ENCODE measurements around the gene PIGU.

The PIGU gene

GRCh38 chr20:34638039-34638292 is 38.9 kb downstream of the PIGU start:
- H3K4me3 ChIP-seq (ENCODE audit: low read depth, low read length): no peak overlapping the region
- no peak for TF ChIP-seq CTCF (IDR thresholded peaks at IDR 0.05; ENCODE audit: low read depth, low read length)

DNA sequence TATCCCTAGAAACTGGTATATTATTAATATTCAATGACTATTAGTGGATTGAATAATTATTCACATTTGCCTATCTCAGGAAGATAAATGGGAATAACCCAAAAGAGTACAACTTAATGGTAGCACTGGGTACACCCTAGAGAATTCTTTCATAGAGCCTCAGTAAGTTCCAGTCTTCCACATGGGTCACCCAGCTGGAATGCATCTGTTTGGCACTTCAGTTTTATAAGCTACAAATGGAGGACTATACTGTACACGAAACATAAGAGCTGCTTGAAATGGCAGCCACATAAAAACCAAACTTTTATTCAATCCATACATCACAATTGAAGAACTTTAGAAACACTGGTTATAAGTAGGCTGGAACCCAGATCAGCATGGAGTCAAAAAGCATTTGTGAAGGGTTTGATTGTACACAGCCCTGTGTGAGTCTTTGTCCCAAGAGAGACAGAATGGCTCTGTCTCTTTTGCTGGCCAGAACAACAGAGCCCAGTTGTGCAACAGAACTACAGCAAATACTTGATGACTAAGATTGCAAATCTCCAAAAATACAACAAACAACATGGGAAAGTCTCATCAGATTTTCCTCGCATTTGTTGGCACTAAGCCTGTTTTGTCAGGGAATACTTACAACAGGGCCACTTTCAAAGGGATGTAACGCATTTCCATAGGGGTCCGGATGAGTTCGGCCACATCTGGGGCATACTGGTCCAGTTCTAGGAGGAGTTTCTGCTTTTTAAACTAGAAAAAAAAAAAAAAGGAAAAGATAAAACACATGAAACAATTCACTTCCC is 39.5 kb downstream of the PIGU start:
- TF ChIP-seq CTCF (IDR thresholded peaks at IDR 0.05; ENCODE audit: low read depth, low read length): no peak
- no peak overlapping the region for H3K4me3 ChIP-seq (ENCODE audit: low read depth, low read length)

GRCh38 chr20:34636648-34637047 is 40.2 kb downstream of the PIGU start:
- no peak for TF ChIP-seq CTCF (IDR thresholded peaks at IDR 0.05; ENCODE audit: low read depth, low read length)
- no peak overlapping the region for H3K4me3 ChIP-seq (ENCODE audit: low read depth, low read length)

GRCh38 chr20:34634392-34634791 is 42.5 kb downstream of the PIGU start:
- H3K4me3 ChIP-seq (ENCODE audit: low read depth, low read length): no peak overlapping the region
- no peak for TF ChIP-seq CTCF (IDR thresholded peaks at IDR 0.05; ENCODE audit: low read depth, low read length)

GRCh38 chr20:34632870-34633452 is 43.9 kb downstream of the PIGU start:
- TF ChIP-seq CTCF (IDR thresholded peaks at IDR 0.05; ENCODE audit: low read depth, low read length): no peak
- H3K4me3 ChIP-seq (ENCODE audit: low read depth, low read length): no peak overlapping the region

DNA sequence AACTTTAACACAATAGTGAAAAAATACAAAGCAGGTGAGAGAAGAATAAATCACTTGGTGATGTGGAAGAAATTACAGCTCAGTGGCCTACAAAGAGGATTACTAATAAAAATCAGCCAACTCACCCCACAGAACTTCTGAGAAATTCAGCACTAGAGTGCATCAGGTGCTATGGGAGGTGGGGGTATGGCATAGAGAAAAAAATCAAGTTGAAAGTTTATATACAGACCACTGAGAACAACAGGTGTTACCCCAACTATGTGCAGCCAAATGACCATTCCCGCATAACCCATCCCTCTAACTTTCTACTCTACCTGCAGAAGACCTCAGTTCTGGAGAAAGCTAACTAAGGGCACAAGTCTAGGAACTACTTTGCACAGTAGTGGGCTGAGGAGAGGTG is 47.0 kb downstream of the PIGU start:
- H3K4me3 ChIP-seq (ENCODE audit: low read depth, low read length): no peak overlapping the region
- TF ChIP-seq CTCF (IDR thresholded peaks at IDR 0.05; ENCODE audit: low read depth, low read length): no peak

- TF ChIP-seq CTCF (IDR thresholded peaks at IDR 0.05; ENCODE audit: low read depth, low read length): no peak
- no peak overlapping the region for H3K4me3 ChIP-seq (ENCODE audit: low read depth, low read length)
Observed at GRCh38 chr20:34629342-34629741, 47.5 kb downstream of the PIGU start.

Measured in WI38 (cell line).